PC-9 (cell line): ENCODE measurements around the gene ATP4B. TPM values are rescaled to one million over a fixed set of nuclear protein-coding genes. Genes with fewer than 3 reads are reported as not detected.

ENCODE experiments used
- BruUV-seq: library from RNA; stranded (reverse); fragments of 400-500 nt; replicated peaks from 2 replicates; lab custom pipeline; 2021; lab: Mats Ljungman, UMichigan
- CTCF ChIA-PET: fragments of 300-600 bp; sonication (Branson Sonifier 250); formaldehyde crosslinking; loops from one replicate; lab custom pipeline; 2022; ENCODE audit warnings: antibody characterized with exemption; lab: Charles Lee
- POLR2A ChIA-PET: fragments of 300-600 bp; sonication (Branson Sonifier 250); formaldehyde crosslinking; loops from one replicate; lab custom pipeline; 2022; ENCODE audit warnings: antibody characterized with exemption; ENCODE audit not compliant: unreplicated experiment; lab: Charles Lee
- DNase-seq, 2 experiments: peaks; one replicate each; pipeline versions ENCODE4 v3.0.0 to v3.0.0-alpha.2; 2015 to 2022; ENCODE audit warnings: mixed read lengths in 1 of 2
- H2AFZ ChIP-seq: fragments of 200-600 bp; sonication (generic); 2 replicates; pipeline ENCODE4 v1.8.1; 2017; ENCODE audit warnings: antibody characterized with exemption
- H3F3A ChIP-seq: fragments of 200-600 bp; sonication (generic); 2 replicates; pipeline ENCODE4 v1.8.1; 2017; ENCODE audit warnings: antibody characterized with exemption, mild to moderate bottlenecking, low read depth; ENCODE audit not compliant: insufficient read depth
- H3K27ac ChIP-seq: fragments of 200-600 bp; sonication (generic); 2 replicates; pipeline ENCODE4 v1.6.1; 2016; ENCODE audit warnings: mixed run types
- H3K27me3 ChIP-seq: fragments of 200-600 bp; sonication (generic); 2 replicates; pipeline ENCODE4 v1.6.1; 2016; ENCODE audit warnings: low read depth, mixed run types; ENCODE audit not compliant: insufficient read depth
- H3K36me3 ChIP-seq: fragments of 200-600 bp; sonication (generic); 2 replicates; pipeline ENCODE4 v1.6.1; 2016; ENCODE audit warnings: low read depth, mixed run types
- H3K4me1 ChIP-seq: fragments of 200-600 bp; sonication (generic); replicated peaks from 2 replicates; pipeline ENCODE4 v1.6.1; 2016; ENCODE audit warnings: mixed run types; ENCODE audit not compliant: insufficient read depth
- H3K4me2 ChIP-seq: fragments of 200-600 bp; sonication (generic); 2 replicates; pipeline ENCODE4 v1.6.1; 2017; ENCODE audit warnings: mixed run types
- H3K4me3 ChIP-seq: fragments of 200-600 bp; sonication (generic); 2 replicates; pipeline ENCODE4 v1.6.1; 2016; ENCODE audit warnings: mixed run types
- H3K79me2 ChIP-seq: fragments of 200-600 bp; sonication (generic); 2 replicates; pipeline ENCODE4 v1.6.1; 2017; ENCODE audit warnings: low read depth, mixed run types
- H3K9me2 ChIP-seq: fragments of 200-600 bp; sonication (generic); 2 replicates; pipeline ENCODE4 v1.8.1; 2017; ENCODE audit warnings: mild to moderate bottlenecking; ENCODE audit not compliant: insufficient read depth
- H3K9me3 ChIP-seq: fragments of 200-600 bp; sonication (generic); 2 replicates; pipeline ENCODE4 v1.8.1; 2016; ENCODE audit warnings: low read depth; ENCODE audit not compliant: insufficient read depth
- H4K20me1 ChIP-seq: fragments of 200-600 bp; sonication (generic); 2 replicates; pipeline ENCODE4 v1.8.1; 2017; ENCODE audit not compliant: insufficient read depth
- EZH2 ChIP-seq: fragments of 200-600 bp; sonication (generic); IDR thresholded peaks from 2 replicates; pipeline ENCODE4 v1.8.0; 2017; ENCODE audit warnings: antibody characterized with exemption, low read depth
- intact Hi-C: fragments of 100-400 bp; cut with micrococcal nuclease; formaldehyde crosslinking; loops from one replicate; pipeline ENCODE4 v1.10.0; 2022; ENCODE audit not compliant: unreplicated experiment
- total RNA-seq: library from RNA; stranded (reverse); gene quantifications from 2 replicates; pipeline ENCODE4 v1.2.3, GENCODE V29; 2021
- TF ChIP-seq, protein P1 (sequence below): fragments of 200-600 bp; sonication (generic); conservative IDR thresholded peaks from 2 replicates; pipeline ENCODE4 v1.6.1; 2017; ENCODE audit warnings: mixed run types, antibody characterized with exemption, mild to moderate bottlenecking, moderate library complexity

Gene ATP4B
- total RNA-seq, 1 experiment from 2014 or later = not detected

- Histone ChIP-seq H3K4me1 (no peaks in the 10 kb centered on the region), H3K36me3 (peaks cover 19% of the 10 kb centered on the region), H3K4me2 (no peak overlapping the region), H3K4me3 (no peak overlapping the region), H3K79me2 (peaks cover 41% of the 10 kb centered on the region), H3K9me2 (no peaks in the 10 kb centered on the region), H3K9me3 (no peaks in the 10 kb centered on the region), H3K27ac (no peak overlapping the region), H4K20me1 (peaks cover 37% of the 10 kb centered on the region), H2AFZ (no peak overlapping the region), H3K27me3 (no peaks in the 10 kb centered on the region), H3F3A (no peaks in the 10 kb centered on the region)
- no TSS peak for BruUV-seq
- TF ChIP-seq, protein P1, sequence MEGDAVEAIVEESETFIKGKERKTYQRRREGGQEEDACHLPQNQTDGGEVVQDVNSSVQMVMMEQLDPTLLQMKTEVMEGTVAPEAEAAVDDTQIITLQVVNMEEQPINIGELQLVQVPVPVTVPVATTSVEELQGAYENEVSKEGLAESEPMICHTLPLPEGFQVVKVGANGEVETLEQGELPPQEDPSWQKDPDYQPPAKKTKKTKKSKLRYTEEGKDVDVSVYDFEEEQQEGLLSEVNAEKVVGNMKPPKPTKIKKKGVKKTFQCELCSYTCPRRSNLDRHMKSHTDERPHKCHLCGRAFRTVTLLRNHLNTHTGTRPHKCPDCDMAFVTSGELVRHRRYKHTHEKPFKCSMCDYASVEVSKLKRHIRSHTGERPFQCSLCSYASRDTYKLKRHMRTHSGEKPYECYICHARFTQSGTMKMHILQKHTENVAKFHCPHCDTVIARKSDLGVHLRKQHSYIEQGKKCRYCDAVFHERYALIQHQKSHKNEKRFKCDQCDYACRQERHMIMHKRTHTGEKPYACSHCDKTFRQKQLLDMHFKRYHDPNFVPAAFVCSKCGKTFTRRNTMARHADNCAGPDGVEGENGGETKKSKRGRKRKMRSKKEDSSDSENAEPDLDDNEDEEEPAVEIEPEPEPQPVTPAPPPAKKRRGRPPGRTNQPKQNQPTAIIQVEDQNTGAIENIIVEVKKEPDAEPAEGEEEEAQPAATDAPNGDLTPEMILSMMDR = no peak
- TF ChIP-seq EZH2 = no peak
- no peak for DNase-seq
- POLR2A ChIA-PET = interaction anchor here (0.8 kb wide), 1 partner anchor 709 kb away, joined by 6 read pairs; no protein-coding TSS in a partner anchor
- intact Hi-C loops = no loop called here
- CTCF ChIA-PET = no interaction called here
These were observed 28.1 kb downstream of the ATP4B start for GRCh38 chr13:113629866-113630265.

DNA sequence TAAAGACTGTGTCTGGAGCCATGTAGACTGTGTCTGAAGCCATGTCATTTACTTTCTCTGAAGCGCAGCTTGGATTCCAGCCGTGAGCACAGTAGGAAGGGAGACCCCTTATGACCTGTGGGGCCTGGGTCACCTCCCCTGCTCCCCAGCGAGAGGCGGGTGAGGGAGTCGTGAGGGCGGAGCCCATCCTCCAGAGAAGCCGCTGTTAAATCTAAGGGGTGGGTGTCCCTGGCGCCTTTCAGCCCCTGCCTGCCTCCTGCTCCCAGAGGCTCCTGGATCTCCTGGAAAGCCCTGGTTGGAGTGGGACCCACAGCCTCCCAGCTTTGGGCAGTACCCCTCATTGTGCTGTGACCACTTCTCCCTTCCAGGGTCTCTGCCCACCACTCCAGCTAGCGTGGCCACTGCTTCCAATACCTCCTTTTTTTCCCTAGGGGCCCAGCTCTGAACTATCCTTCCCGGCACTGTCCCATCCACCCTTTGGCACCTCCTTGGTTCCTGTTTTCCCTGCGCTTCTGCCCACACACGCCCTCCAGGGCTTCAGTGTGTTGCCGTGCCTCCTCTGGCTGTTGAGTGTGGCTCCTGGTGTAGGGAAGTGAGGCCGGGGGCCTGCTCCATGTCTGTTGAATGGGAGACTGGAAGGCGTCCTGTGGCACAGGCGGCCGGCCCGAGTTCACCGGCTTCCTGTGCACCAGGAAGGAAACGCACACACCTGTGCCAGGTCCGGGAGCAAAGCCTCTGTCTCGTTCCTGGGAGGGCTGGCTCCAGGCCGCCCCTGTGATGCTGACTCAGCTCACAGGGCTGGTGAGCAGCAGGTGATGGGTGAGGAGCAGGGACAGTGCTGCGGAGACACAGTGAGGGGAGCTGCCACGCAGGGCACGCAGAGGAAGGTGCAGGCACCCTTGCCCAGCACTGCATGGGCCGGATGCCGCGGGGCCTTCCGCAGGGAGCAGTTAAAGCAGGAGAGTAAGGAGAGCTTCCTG lies 29.4 kb downstream of the ATP4B start:
- DNase-seq = no peak
- intact Hi-C loops = no loop called here
- Histone ChIP-seq H3F3A (peaks cover 6% of the 10 kb centered on the region; the same call in 1 of the 2 replicates), H3K27ac (no peak overlapping the region), H3K9me2 (no peaks in the 10 kb centered on the region), H3K27me3 (no peaks in the 10 kb centered on the region), H3K4me2 (no peak overlapping the region), H4K20me1 (peaks cover 34% of the 10 kb centered on the region), H3K4me1 (no peaks in the 10 kb centered on the region), H3K4me3 (no peak overlapping the region), H3K9me3 (no peaks in the 10 kb centered on the region), H3K36me3 (peaks cover 10% of the 10 kb centered on the region; the same call in 1 of the 2 replicates), H3K79me2 (peaks cover 52% of the 10 kb centered on the region), H2AFZ (no peak overlapping the region)
- BruUV-seq = no TSS peak
- TF ChIP-seq EZH2 = no peak
- TF ChIP-seq, protein P1 = no peak
- POLR2A ChIA-PET = no interaction called here
- CTCF ChIA-PET = no interaction called here

DNA sequence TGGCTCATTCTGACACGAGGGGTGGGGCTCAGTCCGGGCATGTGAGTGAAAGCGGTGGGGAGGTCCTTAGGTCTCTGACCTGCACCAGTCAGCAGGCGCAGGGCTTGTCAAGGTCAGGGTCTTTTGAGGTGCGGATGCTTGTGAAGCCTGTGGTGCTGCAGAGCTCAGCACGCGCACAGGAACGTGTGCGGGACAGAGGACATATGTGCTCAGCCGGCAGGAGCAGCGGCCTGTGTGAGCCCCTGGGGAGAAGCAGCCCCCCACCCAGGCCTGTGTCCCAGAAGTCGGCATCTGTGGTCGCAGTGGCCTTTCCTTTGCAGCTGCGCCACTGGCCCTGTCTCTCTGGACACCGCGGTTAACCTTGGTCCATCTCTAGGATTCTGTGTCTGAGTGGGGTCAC lies 30.9 kb downstream of the ATP4B start:
- H2AFZ ChIP-seq = no peak overlapping the region
- BruUV-seq = no TSS peak
- peaks cover 34% of the 10 kb centered on the region for H4K20me1 ChIP-seq
- H3K27ac ChIP-seq = no peak overlapping the region
- H3K4me1 ChIP-seq = no peaks in the 10 kb centered on the region
- H3K4me3 ChIP-seq = no peak overlapping the region
- no peaks in the 10 kb centered on the region for H3K27me3 ChIP-seq
- peaks cover 58% of the 10 kb centered on the region for H3K79me2 ChIP-seq
- no peaks in the 10 kb centered on the region for H3K9me3 ChIP-seq
- ChIA-PET POLR2A (no interaction called here), CTCF (no interaction called here)
- DNase-seq = no peak
- H3K9me2 ChIP-seq = no peaks in the 10 kb centered on the region
- peaks cover 6% of the 10 kb centered on the region; the same call in 1 of the 2 replicates for H3F3A ChIP-seq
- TF ChIP-seq, protein P1 = no peak
- no peak for TF ChIP-seq EZH2
- peaks cover 16% of the 10 kb centered on the region; the same call in 1 of the 2 replicates for H3K36me3 ChIP-seq
- H3K4me2 ChIP-seq = no peak overlapping the region
- intact Hi-C loops = no loop called here
